ENCODE measurements around the gene HLX.

The HLX gene

GRCh38 chr1:220878191-220879075 is 810 bp upstream of the HLX start:
- no peak for TF ChIP-seq CTCF (IDR thresholded peaks at IDR 0.05)

DNA sequence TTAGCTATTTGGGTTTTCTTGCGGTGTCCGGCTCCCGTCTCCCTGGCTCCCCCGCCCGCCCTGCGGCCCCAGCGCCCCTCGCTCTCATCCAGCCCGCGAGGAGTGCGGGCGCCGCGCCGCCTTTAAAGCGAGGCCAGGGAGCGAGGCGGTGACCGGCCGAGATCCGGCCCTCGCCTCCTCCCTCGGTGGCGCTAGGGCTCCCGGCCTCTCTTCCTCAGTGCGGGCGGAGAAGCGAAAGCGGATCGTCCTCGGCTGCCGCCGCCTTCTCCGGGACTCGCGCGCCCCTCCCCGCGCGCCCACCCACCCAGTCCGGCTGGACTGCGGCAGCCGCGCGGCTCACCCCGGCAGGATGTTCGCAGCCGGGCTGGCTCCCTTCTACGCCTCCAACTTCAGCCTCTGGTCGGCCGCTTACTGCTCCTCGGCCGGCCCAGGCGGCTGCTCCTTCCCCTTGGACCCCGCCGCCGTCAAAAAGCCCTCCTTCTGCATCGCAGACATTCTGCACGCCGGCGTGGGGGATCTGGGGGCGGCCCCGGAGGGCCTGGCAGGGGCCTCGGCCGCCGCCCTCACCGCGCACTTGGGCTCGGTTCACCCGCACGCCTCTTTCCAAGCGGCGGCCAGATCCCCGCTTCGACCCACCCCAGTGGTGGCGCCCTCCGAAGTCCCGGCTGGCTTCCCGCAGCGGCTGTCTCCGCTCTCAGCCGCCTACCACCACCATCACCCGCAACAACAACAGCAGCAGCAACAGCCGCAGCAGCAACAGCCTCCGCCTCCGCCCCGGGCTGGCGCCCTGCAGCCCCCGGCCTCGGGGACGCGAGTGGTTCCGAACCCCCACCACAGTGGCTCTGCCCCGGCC is 492 bp downstream of the HLX start:
- TF ChIP-seq CTCF (IDR thresholded peaks at IDR 0.05): no peak

DNA sequence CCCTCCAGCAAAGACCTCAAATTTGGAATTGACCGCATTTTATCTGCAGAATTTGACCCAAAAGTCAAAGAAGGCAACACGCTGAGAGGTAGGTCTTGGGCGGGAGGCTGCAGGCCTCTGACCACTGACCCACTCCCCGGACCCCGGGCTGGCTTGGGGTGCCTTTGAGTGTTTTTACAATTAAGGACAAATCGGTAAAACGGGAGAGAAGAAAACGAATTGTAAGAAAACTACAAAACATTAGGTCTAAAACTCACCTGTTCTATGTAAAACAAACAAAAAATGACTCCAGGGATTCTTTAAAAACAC is 1.1 kb downstream of the HLX start:
- no peak for TF ChIP-seq CTCF (IDR thresholded peaks at IDR 0.05)

- TF ChIP-seq CTCF (IDR thresholded peaks at IDR 0.05): no peak
Observed at GRCh38 chr1:220880726-220881506, 1.7 kb downstream of the HLX start.

DNA sequence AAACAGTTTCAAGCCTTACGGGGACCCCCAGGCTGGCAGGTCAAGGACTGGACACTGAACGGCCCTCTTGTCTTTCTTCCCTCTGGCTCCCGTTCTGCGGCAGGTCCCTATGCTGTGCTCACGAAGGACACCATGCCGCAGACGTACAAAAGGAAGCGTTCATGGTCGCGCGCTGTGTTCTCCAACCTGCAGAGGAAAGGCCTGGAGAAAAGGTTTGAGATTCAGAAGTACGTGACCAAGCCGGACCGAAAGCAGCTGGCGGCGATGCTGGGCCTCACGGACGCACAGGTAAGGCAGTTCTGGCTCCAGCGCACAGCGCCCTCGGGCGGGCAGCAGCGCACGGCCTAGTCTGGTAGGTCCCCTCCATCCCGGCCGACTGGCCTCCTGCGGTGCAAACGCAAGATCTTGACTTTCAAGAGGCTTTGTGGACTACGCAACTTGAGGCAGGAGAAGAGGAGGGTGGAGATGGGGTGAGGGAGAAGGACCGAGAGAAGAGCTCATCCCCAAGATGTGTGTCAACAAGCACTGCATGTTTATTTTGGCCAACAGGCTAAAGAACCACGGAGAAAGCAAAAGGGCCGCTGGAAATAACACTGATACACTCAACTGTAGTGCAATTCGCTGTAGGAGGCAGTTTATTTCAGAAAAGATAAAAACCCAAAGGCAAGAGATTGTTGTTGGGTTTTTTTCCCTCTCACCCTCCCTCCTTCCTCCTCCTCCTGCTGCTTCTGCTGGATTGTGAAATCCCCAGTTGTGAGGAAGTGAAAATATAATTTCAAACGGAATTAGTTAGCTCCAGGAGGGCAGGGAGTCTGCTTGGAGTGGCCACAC is 3.0 kb downstream of the HLX start:
- no peak for TF ChIP-seq CTCF (IDR thresholded peaks at IDR 0.05)

DNA sequence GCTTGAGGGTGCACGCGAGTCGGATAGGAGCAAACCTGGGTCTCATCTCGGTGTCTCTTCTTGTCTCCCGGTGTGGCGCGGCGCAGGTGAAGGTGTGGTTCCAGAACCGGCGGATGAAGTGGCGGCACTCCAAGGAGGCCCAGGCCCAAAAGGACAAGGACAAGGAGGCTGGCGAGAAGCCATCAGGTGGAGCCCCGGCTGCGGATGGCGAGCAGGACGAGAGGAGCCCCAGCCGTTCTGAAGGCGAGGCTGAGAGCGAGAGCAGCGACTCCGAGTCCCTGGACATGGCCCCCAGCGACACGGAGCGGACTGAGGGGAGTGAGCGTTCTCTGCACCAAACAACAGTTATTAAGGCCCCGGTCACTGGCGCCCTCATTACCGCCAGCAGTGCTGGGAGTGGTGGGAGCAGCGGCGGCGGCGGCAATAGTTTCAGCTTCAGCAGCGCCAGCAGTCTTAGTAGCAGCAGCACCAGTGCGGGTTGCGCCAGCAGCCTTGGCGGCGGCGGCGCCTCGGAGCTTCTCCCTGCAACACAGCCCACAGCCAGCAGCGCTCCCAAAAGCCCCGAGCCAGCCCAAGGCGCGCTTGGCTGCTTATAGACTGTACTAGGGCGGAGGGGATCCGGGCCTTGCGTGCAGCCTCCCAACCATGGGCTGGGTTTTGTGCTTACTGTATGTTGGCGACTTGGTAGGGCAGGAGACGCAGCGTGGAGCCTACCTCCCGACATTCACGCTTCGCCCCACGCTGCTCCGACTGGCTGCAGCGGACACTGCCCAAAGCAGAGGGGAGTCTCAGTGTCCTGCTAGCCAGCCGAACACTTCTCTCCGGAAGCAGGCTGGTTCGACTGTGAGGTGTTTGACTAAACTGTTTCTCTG is 5.1 kb downstream of the HLX start:
- no peak for TF ChIP-seq CTCF (IDR thresholded peaks at IDR 0.05)
